IPS-NIHi7 (cell line): ENCODE data around the gene ASTL.

Experiments used
- DNase-seq: peaks from one replicate; pipeline ENCODE4 v3.0.0; 2012; ENCODE audit warnings: mixed read lengths; ENCODE audit errors: extremely low spot score

The ASTL gene

DNA sequence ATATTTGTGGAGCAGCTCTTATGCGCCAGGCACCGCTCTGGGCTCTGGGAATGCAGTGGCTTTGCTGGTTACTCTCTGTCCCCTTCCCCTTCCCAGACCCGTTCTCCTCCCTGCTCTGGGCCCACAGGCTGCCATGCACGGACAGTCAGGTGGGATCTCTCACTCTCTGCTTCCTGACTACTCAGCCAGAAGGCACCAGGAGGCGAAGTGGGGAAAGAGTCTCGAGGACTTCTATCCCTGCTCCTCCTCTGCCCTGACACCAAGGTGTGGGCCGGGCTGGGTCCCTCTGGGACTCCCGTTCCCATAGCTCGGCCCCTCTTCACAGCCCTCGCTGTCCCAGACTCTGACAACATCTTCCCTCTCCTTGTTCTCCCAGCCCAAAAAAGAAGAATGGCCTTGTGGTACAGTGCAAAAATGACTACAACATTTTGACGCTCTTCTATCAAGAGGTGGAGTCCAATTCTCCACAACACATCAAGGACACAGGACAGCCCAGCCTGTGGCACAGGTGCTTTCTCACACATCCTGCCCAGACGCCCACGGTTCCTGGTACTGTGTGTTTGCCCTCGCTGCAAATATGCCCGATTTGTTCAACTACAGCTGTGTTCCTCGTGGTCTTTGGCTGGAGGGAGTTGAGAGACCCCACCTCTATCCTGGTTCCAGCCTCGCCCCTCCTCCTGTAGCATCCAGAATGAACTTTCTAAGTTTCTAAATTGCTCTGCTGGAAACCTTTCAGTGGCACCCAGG is 21.0 kb upstream of the ASTL start:
- no peak for DNase-seq

DNA sequence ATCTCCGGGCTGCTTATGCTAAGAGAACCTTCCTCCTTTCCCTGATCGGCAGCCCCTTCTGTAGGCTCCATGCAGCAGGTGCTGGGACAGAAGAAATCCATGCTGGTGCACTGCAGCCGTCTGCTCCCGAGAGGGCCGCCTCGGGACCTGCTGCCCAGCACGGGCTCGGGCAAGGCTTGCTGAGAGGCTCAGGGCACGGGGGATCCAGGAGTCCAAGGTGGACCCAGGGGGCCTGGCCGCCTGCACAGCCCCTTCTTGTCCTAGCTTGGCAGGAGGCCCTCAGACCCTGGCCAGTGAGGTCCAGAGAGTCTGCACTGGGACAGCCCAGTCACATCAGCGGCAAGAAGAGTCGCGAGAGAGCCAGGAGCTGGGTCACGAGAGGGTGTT is 20.2 kb upstream of the ASTL start:
- no peak for DNase-seq

DNA sequence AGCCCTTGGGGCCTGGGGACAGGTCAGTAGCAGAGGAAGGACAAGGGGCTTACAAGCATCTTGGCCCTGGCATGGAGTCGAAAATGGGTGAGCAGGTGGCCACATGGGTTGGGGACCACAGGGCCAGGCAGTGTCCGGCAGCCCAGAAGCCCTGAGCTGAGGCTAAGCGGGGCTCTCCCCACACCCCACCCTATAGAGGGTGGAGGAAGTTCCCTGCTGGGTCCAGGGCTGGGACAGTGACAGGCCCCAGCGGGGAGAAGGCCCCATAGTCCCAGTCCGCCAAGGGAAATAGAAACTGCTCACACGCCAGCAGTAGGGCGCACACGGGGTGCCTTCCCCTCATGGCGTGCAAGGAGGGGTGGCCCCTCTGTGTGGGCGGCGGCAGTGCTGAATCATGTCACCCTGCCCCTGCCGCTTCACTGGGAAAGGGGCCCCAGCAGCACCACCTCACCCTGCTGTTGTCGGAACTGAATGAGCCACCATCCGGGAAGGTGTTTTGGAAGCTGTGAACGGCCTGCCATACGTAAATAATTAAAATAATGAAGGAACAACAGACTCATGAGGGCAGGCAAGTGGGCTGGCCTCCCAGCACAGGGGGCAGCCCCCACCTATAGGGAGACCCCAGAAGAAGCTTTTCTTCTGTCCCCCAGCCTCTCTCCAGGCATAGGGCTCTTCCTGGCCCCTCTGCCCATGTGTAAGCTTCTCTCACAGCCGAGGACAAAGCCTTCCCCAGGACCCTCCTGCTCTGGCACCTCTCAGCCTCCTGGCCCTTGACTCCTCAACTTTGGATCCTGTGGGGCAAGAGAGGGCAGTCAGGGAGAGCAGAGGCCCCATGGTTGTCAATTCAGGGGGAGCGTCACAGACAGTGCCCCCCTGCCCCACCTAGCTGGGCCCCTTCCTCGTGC is 19.6 kb upstream of the ASTL start:
- no peak for DNase-seq

DNA sequence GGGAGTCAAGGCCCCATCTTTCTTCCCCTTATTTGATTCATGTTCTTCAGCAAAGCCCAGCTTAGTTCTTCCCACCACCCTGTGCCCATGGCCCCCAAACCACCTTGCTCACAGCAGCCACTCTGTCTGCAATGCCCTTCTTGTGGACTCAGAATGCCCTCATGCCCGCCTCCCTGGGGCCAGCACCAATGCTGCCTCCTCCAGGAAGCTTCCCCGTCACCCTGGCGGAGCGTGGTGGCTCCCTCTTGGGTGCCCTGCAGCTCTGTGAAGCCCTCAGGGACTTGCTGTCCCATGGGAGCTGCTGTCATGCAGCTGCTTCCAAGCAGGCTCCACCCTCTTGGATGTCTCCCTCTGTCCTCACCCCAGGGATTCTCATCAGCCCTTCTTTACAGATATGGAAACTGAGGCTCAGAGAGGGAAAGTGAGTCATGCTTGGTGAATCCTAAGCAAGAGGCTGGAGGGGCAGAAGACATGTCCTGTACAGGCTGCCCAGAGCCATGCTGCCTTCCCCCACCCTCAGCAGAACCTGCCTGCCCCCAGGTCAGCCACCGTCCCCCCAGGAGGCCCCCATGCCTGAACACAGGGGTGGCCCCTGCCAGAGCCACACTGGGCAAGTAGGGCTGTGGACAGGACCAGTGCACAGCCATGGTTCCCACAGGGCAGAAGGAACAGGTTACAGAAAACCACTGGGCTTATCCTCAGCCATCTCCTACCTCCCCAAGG is 18.8 kb upstream of the ASTL start:
- DNase-seq: no peak

DNA sequence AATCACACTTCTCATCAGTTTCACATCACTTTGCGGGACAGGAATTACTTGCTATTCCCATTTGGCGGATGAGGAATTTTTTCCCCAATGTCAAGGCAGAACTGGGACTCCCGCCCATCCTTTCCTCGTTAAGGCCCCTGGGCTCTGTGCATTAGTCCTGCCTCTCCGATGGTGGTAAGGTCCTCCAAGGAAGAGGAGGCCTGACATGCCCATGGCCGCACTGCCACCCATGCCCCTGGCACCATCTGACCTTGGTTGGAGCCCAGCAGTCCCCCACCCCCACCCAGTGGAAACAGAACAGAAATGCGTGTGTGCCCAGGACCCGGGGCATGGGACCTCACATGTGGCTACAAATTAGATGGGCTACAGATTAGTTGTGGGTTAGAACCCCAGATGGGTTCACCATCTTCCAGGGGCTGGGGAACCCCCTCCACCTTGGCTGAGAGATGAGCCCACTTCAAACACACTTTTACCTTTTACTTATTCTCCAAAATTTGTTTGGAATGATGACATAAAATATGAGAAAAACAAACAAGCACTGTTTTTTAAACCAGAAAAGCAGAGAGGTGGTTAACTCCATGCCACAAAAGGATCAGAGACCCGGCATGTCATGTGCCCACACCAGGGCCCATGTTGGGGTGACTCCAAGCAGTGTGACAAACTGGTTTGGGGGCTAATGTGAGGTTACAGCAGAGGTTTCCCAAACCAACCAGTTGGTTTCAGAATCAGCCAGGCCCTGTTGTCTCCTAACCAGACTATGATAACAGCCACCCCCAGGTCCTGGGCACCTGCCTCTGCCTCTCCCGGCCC is 17.9 kb upstream of the ASTL start:
- no peak for DNase-seq

DNA sequence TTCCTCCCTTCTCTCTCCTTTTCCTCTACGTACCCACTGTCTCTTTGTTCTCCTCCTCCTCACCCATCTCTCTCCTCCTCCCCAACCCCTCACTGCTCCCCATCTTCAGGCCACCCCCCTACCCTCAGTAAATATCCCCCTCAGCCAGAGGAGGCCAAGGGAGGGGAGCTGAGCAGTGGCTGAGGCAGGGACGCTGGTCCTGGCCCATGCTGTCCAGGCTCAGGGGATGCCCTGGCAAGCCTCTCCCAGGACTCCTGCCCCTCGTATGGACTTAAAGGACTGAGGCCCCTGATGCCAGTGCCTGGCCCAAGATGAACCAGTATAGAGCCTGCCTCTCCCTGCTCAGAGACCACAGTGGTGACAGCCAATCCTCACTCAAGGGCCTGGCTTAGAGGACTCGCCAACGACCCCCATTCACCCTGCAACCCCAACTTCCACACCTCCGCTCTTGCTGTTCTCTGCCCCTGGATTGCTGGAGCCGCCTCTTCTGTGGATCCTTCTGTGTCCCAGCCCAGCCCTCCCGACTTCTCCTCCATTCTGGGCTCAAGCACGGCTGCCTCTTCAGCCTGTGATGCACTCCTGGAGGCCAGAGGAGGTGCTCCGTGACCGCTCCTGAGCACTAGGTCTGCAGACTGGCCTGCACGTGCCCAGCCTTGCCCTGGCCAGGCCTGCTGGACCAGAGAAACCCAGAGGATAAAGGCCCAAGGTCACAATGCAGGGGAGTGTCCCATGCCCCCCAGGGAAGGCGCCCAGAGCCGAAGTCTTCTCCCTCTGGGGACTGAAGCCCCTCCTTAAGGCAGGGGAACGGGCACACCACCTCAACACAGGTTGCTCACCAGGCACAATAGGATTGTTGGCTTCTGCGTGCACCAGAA is 16.4 kb upstream of the ASTL start:
- no peak for DNase-seq

DNA sequence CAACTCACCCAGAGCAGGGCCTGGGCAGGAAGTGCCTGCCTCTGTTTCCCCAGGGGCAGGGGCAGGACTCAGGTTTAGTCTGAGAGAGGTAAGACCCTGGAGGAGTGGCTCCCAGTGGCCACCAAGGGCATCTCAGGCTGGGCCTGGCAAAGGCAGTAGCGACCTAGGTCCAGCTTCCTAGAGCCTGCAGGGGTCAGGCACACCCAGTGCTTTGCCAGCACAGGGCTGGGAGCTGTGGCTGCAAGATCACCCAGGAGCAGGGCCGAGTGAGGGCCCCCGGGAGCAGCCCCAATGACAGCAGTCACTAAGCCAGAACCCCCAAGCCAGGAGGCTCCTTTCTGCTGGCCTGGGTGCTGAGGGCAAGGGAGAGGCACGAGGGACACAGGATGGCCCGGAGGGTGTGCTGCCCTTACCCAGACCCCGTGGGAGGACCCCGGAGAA is 15.7 kb upstream of the ASTL start:
- no peak for DNase-seq

DNA sequence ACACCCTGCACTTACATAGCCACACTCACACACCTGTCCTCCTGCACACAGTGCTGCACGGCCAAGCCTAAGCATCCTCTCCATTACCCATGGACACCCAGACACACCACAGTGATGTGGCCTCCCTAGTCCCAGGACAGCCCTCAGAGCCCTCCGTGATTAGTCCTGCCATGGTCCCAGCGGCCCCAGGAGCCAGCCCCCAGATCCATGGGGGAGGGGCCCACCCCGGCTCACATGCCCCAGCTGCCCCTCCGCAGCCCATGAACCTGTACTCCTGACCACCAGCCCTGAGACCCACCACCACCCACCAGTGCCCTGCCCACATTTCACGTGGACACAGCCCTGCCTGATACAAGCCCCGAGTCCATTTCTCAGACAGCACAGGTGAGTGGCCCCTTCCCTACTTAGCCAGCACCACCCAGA is 15.0 kb upstream of the ASTL start:
- DNase-seq: no peak

DNA sequence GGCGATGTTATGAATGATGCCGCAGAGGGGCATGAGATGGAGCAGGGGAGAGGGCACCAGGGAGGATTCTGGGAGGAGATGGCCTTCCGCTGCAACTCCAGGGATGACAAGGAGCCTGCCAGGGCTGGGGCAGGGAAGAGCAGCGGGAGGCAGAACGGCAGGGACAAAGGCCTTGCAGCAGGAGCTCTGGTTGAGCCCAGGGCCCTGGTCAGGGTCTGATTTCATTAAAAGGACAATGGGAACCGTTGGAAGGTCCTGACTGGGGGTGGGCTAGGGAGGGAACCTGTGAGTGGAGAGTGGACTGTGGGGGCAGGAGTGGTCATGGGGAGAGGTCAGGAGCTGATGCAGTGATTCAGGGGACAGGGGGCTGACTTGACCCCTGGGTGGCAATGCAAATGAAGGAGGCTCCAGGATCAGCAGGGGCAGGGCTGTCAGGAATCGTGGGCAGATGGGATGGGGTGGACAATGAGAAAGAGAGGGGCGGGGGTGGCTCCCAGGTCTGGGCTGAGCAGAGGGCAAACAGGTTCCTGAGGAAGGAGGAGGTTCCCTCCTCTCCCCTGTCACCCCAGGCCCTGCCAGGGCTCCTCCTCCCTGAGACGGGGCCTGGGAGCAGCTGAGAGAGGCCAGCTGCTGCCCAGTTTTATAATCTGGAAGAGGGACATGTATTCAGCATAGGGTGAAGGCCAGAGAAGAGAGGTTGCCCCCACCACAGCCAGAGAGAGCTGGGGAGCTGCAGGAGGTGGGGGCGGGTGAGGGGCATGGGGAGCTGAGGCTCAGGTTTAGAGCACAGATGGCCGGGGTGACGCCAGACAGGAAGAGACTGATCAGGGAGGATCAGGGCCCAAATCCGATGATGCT is 14.2 kb upstream of the ASTL start:
- no peak for DNase-seq

DNA sequence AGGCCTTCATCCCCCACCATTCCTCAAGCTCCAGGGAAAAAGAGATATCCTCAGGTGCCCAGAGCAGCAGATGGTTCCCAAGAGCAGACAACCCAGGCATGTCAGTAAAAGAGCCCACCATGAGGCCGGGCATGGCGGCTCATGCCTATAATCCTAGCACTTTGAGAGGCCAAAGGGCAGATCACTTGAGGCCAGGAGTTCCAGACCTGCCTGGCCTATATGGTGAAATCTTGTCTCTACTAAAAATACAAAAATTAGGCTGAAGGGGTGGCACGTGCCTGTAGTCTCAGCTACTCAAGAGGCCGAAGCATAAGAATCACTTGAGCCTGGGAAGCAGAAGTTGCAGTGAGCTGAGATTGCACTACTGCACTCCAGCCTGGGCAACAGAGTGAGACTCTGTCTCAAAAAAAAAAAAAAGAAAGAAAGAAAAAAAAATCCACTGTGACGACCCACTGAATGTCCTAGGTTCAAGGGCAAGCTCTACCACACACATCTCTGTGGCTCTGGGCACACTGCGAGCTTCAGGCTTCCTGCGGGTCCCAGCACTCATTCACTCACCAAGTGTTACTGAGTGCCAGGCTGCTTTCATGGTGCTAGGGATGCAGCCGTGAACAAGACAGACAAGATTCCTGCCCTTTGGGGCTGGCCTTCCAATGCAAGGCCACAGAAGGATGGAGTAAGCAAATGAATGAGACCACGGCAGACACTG is 13.4 kb upstream of the ASTL start:
- no peak for DNase-seq

DNA sequence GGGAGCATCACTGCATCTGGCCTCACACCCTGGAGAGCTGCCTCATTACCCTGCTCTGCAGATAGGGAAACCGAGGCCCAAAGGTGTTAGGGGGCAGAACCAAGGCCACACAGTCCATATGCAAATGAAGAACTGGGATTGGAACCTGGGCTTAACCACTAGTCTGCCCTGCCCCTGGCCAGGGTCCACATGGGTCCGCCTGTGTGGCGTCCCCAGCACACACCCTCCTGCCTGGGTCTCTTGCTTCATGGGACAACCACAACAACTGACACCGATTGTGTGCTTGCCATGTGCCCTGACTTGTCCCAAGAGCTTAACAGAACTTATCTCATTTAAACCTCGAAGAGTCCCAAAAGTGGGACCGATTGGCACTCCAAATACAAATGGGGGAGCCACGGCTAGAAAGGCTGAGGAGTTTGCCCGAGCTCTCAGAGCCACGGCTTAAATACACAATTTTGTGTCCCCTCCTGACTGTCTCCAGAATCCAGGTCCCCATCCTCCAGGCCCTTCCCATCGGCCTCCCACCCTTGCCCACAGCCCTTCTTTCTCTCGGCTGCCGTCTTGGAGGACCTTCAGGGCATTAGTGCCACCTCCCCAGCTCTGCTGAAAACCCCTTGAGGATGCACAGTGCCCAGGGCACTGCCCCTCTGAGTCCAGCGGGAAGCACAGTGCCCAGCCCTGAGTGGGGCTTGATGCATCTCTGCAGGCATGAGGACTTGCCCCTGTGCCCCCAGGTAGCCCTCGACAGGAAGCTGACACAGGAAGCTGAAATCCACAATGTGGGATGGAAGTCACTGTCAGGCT is 12.7 kb upstream of the ASTL start:
- no peak for DNase-seq

DNA sequence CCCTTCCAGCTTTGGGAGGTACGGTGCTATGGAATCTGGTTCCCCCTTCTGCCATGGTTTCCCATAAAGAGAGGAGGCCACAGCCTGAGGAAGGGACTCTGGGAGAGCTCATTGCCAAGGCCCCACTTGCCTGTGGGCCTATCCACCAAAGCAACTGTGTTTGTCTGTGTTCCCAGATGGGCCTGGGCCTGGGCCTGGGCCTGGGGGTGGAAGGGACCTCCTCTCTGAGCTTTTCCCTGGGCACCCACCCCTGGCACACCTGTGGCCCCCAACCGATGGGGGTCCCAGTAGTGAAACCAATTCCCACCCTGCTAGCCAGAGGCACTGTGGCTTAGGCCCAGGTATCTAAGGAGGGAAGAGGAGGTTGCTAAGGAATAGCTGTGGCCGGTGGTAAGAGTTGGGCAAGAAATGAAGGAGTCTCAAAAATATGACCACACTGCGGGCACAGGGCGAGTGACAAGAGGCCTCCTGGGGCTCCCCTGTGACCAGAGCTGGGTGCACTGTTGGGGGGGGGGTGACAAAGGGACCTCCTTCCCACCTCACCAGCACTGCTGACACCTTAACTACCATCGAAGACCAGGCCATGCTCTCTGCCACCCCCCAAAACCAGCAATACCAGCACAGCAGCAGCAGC is 11.8 kb upstream of the ASTL start:
- no peak for DNase-seq

DNA sequence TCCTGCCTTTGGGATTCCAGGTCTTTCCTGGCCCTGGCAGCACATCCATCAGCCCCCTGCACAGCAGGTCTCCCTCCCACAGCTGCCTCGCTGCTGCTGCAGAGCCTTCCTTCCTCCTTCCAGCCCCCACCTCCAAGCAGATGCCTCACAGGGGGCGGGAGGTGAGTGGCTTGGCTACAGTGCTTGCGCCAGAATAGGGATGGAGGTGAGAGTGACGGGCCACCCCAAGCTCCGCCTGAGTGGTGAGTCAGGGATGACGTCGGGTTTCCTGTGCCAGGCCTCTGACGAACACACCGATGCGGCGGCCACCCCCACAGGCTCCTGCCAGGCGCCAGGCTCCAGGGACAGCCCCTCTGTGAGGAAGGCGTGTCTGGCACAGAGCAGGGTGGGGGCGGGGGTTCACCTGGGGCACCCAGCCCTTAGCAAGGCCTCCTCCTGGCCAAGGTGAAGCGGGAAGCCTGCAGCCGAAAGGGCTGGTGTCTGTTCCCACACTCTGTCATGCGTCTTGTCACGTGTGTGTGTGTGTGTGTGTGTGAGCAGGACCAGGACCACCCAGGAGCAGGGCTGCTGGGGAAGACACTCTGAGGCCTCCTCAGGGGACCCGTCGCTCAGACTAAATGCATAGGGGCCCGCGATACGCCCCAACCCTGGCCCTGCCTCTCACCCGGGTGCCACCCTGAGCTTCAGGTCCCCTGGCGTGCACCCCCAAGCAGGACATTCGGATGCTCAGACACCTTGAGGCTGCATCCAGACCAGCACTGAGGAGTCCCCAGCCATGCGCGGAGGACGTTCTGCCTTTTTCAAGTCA is 10.3 kb upstream of the ASTL start:
- peak; percentile 87 for DNase-seq

DNA sequence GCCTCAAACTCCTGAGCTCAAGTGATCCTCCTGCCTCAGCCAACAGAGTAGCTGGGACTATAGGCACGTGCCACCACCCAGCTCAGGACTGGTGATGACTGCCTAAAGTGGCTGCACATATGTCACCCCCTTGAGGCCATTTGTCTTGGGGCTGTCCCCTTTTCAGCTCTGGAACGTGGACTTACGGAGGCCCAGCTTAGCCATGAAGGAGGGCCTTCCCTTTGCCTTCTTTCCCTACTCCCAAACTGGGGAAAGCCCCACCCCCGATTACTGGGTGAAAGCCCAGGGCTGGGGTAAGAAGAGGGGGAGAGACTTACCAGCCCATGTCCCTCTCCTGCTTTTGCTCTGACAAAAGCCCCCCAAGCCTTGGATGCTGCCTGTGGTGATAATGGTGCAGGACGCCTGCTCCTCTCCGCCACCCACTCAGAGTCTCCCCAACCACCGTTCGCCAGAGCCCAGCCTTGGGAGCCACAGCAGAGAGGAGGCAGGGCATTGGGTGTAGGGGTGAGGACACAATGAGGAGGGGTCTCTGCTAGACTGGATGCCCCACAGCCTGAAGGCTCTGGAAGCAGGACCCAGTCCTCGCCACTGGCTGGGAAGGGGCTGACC is 9.4 kb upstream of the ASTL start:
- no peak for DNase-seq

DNA sequence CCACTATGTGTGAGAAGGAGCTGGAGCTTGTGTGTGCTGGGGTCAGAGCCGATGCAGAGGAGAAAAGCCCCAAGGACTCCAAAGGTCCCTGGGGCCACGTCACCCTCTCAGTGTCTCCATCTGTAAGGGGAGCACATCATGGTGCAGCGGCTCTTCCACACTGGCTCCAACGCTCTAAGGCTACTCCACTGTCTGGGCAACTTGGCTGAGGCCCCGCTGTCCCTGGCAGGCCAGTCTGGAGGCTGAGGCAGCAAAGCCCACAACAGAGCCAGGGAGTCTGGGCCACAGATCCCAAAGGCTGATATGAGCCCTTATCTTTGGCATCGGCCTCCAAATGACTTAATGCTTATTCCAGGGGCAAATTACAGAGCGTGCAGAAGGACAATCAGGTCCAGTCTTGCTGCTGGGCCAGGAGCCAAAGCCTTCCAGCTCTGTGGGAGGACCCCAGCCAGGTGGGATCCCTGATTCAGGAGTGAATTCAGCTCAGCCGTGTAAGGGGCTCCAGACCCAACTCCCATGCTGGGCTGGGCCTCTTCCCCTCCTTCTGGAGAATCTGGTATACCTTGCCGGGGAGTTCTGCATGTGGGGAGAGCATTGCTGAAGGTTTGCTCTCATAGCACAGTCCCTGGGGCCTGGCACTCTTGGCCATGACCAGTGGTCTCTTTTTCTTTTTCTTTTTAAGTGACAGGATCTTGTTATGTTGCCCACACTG is 8.7 kb upstream of the ASTL start:
- DNase-seq: no peak
